ENCODE results near the gene GNPTAB.

DNA sequence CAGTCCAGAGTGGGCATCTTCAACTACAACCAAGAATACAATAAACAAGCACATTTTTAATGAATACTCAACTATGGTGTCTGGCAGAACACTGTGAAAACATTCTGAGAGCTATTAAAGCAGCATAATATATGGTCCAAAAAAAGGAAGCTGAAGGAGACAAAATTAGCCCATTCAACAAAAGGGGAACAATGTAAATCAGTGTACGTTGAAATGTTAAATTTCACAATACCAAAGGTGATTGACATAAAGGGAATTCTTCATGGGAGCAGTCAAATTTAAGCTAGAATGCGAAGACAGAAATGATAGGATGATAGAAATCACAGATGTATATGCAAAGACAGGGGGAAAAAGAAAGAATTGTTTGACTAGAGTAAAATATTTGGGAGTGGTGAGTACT, 50.2 kb downstream of the GNPTAB start:
- TF ChIP-seq, protein P1, sequence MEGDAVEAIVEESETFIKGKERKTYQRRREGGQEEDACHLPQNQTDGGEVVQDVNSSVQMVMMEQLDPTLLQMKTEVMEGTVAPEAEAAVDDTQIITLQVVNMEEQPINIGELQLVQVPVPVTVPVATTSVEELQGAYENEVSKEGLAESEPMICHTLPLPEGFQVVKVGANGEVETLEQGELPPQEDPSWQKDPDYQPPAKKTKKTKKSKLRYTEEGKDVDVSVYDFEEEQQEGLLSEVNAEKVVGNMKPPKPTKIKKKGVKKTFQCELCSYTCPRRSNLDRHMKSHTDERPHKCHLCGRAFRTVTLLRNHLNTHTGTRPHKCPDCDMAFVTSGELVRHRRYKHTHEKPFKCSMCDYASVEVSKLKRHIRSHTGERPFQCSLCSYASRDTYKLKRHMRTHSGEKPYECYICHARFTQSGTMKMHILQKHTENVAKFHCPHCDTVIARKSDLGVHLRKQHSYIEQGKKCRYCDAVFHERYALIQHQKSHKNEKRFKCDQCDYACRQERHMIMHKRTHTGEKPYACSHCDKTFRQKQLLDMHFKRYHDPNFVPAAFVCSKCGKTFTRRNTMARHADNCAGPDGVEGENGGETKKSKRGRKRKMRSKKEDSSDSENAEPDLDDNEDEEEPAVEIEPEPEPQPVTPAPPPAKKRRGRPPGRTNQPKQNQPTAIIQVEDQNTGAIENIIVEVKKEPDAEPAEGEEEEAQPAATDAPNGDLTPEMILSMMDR (IDR thresholded peaks at IDR 0.05) = no peak
- TF ChIP-seq POLR2A (IDR thresholded peaks at IDR 0.05) = no peak
